K562 (cell line): ENCODE data around the gene CCDC47. TPM values are rescaled to one million over a fixed set of nuclear protein-coding genes. Genes with fewer than 3 reads are reported as not detected.

Source experiments
- EP300 ChIP-seq: IDR thresholded peaks from 2 replicates; pipeline ENCODE4 v1.6.1; 2012; ENCODE audit warnings: low read length, improper control_type of control experiment
- ETS1 ChIP-seq: conservative IDR thresholded peaks from 2 replicates; pipeline ENCODE4 v1.6.1; 2011; ENCODE audit warnings: low read depth, mild to moderate bottlenecking, low read length; ENCODE audit not compliant: control insufficient read depth
- GATA2 ChIP-seq: sonication (generic); formaldehyde crosslinking; IDR thresholded peaks from 2 replicates; pipeline ENCODE4 v1.4.0; 2020; ENCODE audit warnings: mild to moderate bottlenecking, missing genetic modification reagents
- KDM1A ChIP-seq, 2 experiments: fragments of 450-650 bp; IDR thresholded peaks; 2 replicates each; pipeline ENCODE4 v1.6.1; 2016; ENCODE audit warnings: mild to moderate bottlenecking in 2 of 2
- MAZ ChIP-seq, 2 experiments: fragments of 450-650 bp in 1 of 2; sonication (generic) in 1 of 2; formaldehyde crosslinking; IDR thresholded peaks in 1 of 2; conservative IDR thresholded peaks in 1 of 2; 2 replicates each; pipeline versions ENCODE4 v1.4.0 to v1.5.0; 2020; ENCODE audit warnings: mild to moderate bottlenecking in 1 of 2, missing genetic modification reagents in 1 of 2
- MCM3 ChIP-seq: fragments of 450-650 bp; IDR thresholded peaks from 2 replicates; pipeline ENCODE4 v1.6.1; 2016
- NR4A1 ChIP-seq, 2 experiments: fragments of 250-450 bp in 1 of 2; fragments of 450-650 bp in 1 of 2; sonication (Bioruptor Pico) in 1 of 2; IDR thresholded peaks; 2 replicates each; pipeline versions ENCODE4 v1.4.0 to v1.6.1; 2016 to 2020; ENCODE audit warnings: mild to moderate bottlenecking in 2 of 2, missing compliant biosample characterization in 1 of 2, missing genetic modification characterization in 1 of 2, moderate library complexity in 1 of 2
- PRPF4 ChIP-seq: fragments of 200-400 bp; formaldehyde crosslinking; IDR thresholded peaks from one replicate; pipeline ENCODE4 v1.6.1; 2017; ENCODE audit warnings: low read length, low read depth, mild to moderate bottlenecking; ENCODE audit not compliant: insufficient read depth, poor library complexity, severe bottlenecking
- RNF2 ChIP-seq: sonication (generic); IDR thresholded peaks from 2 replicates; pipeline ENCODE4 v1.6.1; 2016
- SFPQ ChIP-seq: fragments of 200-400 bp; formaldehyde crosslinking; IDR thresholded peaks from 2 replicates; pipeline ENCODE4 v1.6.1; 2017; ENCODE audit warnings: mild to moderate bottlenecking, low read depth, low read length, moderate library complexity
- ZMIZ1 ChIP-seq, 2 experiments: fragments of 150-350 bp in 1 of 2; IDR thresholded peaks; 2 replicates each; pipeline ENCODE4 v1.6.1; 2012 to 2016; ENCODE audit warnings: low read depth in 2 of 2, low read length in 2 of 2, mild to moderate bottlenecking in 1 of 2, moderate library complexity in 1 of 2
- ZNF12 ChIP-seq: sonication (generic); formaldehyde crosslinking; IDR thresholded peaks from 2 replicates; pipeline ENCODE4 v1.4.0; 2020; ENCODE audit warnings: mild to moderate bottlenecking, missing genetic modification reagents
- ZNF395 ChIP-seq: fragments of 200-800 bp; sonication (Bioruptor generic); IDR thresholded peaks from 2 replicates; pipeline ENCODE4 v1.6.1; 2017; ENCODE audit warnings: missing genetic modification characterization, missing compliant biosample characterization
- ZNF431 ChIP-seq: sonication (generic); formaldehyde crosslinking; IDR thresholded peaks from 2 replicates; pipeline ENCODE4 v1.8.0; 2022; ENCODE audit warnings: mild to moderate bottlenecking, missing genetic modification reagents
- polyA plus RNA-seq, 8 experiments: library from polyadenylated mRNA; depleted of rRNA in 4 of 8; stranded (reverse) in 5 of 8; unstranded in 3 of 8; fragments of >200 nt; fragmentation: Nextera tagmentation in 2 of 8; fragmentation: Illumina TruSeq in 1 of 8; extraction: Ambion mirVana in 2 of 8; extraction: Trizol in 1 of 8; gene quantifications; 2 replicates each; pipeline versions ENCODE4 v1.2.1 to v1.2.3, GENCODE V29; 2011 to 2014; ENCODE audit warnings: inconsistent platforms in 1 of 8, missing spikeins in 1 of 8
- total RNA-seq, 7 experiments: library from RNA; depleted of rRNA in 6 of 7; stranded (reverse); fragments of >200 nt in 6 of 7; fragmentation: Illumina TruSeq in 2 of 7; extraction: Trizol in 2 of 7; gene quantifications; 2 replicates each; pipeline versions ENCODE4 v1.2.1 to v1.2.3, GENCODE V29; 2011 to 2021; ENCODE audit warnings: low replicate concordance in 1 of 7
- TF ChIP-seq, protein P1 (sequence below): fragments of 450-650 bp; formaldehyde crosslinking; IDR thresholded peaks from 2 replicates; pipeline ENCODE4 v1.4.0; 2020; ENCODE audit warnings: mild to moderate bottlenecking, moderate library complexity

Gene CCDC47
- total and polyA plus RNA-seq, 9 of the 15 experiments (the other 6 are each of a cell fraction or from before 2014, with no cell fraction given): 15.5 to 162 (median 122) TPM

- peak; percentile 32; the same call in 1 of the 2 replicates for TF ChIP-seq ETS1
- TF ChIP-seq RNF2: peak; percentile 21
- peak; percentile 66; the same call in 1 of the 2 replicates for TF ChIP-seq SFPQ
- no peak for TF ChIP-seq KDM1A (IDR thresholded peaks at IDR 0.05)
- no peak for TF ChIP-seq GATA2 (CRISPR knock-in tag)
- peak; percentile 85 for TF ChIP-seq ZNF12
- TF ChIP-seq ZNF431 (CRISPR knock-in tag): peak; percentile 56
- TF ChIP-seq ZMIZ1 (IDR thresholded peaks at IDR 0.05; ENCODE audit: low read depth in 2 of 2, low read length in 2 of 2): peak in 1 of 2 experiments; percentile 37; a peak in 2 of 4 replicates
- TF ChIP-seq MCM3: no peak
- 0 out of 2 replicates have a peak, but pooled peaks have one; percentile 43 for TF ChIP-seq NR4A1 (CRISPR knock-in tag; IDR thresholded peaks at IDR 0.05)
- no peak for TF ChIP-seq NR4A1 (tag; IDR thresholded peaks at IDR 0.05)
- TF ChIP-seq PRPF4: peak; percentile 33
- TF ChIP-seq EP300: peak; percentile 23; the same call in 1 of the 2 replicates
- TF ChIP-seq ZNF395 (CRISPR knock-in tag): peak; percentile 76; the same call in 1 of the 2 replicates
- peak; percentile 56 to 80; a peak in 3 of 4 replicates for TF ChIP-seq MAZ (CRISPR knock-in tag; conservative IDR thresholded peaks at IDR 0.05 in 1 of 2, IDR thresholded peaks at IDR 0.05 in 1 of 2)
- TF ChIP-seq, protein P1, sequence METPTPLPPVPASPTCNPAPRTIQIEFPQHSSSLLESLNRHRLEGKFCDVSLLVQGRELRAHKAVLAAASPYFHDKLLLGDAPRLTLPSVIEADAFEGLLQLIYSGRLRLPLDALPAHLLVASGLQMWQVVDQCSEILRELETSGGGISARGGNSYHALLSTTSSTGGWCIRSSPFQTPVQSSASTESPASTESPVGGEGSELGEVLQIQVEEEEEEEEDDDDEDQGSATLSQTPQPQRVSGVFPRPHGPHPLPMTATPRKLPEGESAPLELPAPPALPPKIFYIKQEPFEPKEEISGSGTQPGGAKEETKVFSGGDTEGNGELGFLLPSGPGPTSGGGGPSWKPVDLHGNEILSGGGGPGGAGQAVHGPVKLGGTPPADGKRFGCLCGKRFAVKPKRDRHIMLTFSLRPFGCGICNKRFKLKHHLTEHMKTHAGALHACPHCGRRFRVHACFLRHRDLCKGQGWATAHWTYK (CRISPR knock-in tag): peak; percentile 58; the same call in 1 of the 2 replicates
Observed at GRCh38 chr17:63773272-63774140, at the start of gene CCDC47 (continued).
